KMS-11 (cell line): ENCODE data around the gene IQUB.

Experiments used
- H2AFZ ChIP-seq: fragments of 200-600 bp; sonication (generic); 2 replicates; pipeline ENCODE4 v1.6.1; 2016; ENCODE audit warnings: antibody characterized with exemption, mixed run types, low read depth
- H3K27ac ChIP-seq: fragments of 200-600 bp; sonication (generic); 2 replicates; pipeline ENCODE4 v1.6.1; 2016; ENCODE audit warnings: mild to moderate bottlenecking, mixed run types
- H3K27me3 ChIP-seq: fragments of 200-600 bp; sonication (generic); 2 replicates; pipeline ENCODE4 v1.6.1; 2017; ENCODE audit warnings: mild to moderate bottlenecking, low read depth, mixed run types, moderate library complexity; ENCODE audit not compliant: insufficient read depth
- H3K36me3 ChIP-seq: fragments of 200-600 bp; sonication (generic); 2 replicates; pipeline ENCODE4 v1.6.1; 2017; ENCODE audit warnings: mild to moderate bottlenecking, mixed run types; ENCODE audit not compliant: insufficient read depth
- H3K4me1 ChIP-seq: fragments of 200-600 bp; sonication (generic); 2 replicates; pipeline ENCODE4 v1.6.1; 2016; ENCODE audit warnings: mild to moderate bottlenecking, low read depth, mixed run types; ENCODE audit not compliant: poor library complexity, severe bottlenecking
- H3K4me2 ChIP-seq: fragments of 200-600 bp; sonication (generic); 2 replicates; pipeline ENCODE4 v1.7.0; 2016; ENCODE audit warnings: mild to moderate bottlenecking, mixed run types
- H3K4me3 ChIP-seq: fragments of 200-600 bp; sonication (generic); IDR thresholded peaks from 2 replicates; pipeline ENCODE4 v1.6.1; 2017; ENCODE audit warnings: low read depth, low read length, mixed read lengths; ENCODE audit not compliant: insufficient read depth
- H3K79me2 ChIP-seq: fragments of 200-600 bp; sonication (generic); 2 replicates; pipeline ENCODE4 v1.6.1; 2016; ENCODE audit warnings: low read depth, mixed run types; ENCODE audit not compliant: insufficient read depth
- H3K9ac ChIP-seq: fragments of 200-600 bp; sonication (generic); 2 replicates; pipeline ENCODE4 v1.6.1; 2016; ENCODE audit warnings: mild to moderate bottlenecking, mixed run types
- H4K20me1 ChIP-seq: fragments of 200-600 bp; sonication (generic); 2 replicates; pipeline ENCODE4 v1.6.1; 2016; ENCODE audit warnings: mild to moderate bottlenecking, mixed run types; ENCODE audit not compliant: insufficient read depth
- TF ChIP-seq, protein P1 (sequence below): fragments of 200-600 bp; sonication (generic); conservative IDR thresholded peaks from 2 replicates; pipeline ENCODE4 v1.6.1; 2017; ENCODE audit warnings: low read depth, mild to moderate bottlenecking, antibody characterized with exemption, low read length, moderate library complexity, mixed read lengths

IQUB gene

DNA sequence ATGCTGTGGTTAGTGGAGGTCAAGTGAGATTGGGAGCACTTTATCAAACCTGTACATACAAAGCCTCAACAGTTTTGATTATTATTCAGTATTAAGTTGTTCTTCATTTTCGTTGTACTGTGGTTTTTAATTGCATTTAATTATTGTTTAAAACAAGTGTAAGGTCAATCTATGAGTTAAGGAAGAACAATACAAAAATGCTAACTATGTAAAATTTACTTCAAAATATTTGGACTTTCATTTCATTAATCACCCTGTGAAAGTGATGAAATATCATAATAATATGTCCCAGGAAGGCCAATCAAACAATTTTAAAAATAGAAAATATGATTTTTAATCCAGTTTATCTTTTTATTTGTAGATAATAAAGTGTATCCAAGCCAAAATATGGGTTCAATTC lies 36.8 kb upstream of the IQUB start:
- Histone ChIP-seq H3K27me3 (no peaks in the 10 kb centered on the region), H3K4me3 (no peak overlapping the region), H3K4me1 (no peaks in the 10 kb centered on the region), H3K79me2 (no peaks in the 10 kb centered on the region), H2AFZ (no peak overlapping the region), H3K36me3 (no peaks in the 10 kb centered on the region), H3K27ac (no peak overlapping the region), H3K9ac (no peak overlapping the region), H4K20me1 (no peaks in the 10 kb centered on the region), H3K4me2 (no peak overlapping the region)
- TF ChIP-seq, protein P1, sequence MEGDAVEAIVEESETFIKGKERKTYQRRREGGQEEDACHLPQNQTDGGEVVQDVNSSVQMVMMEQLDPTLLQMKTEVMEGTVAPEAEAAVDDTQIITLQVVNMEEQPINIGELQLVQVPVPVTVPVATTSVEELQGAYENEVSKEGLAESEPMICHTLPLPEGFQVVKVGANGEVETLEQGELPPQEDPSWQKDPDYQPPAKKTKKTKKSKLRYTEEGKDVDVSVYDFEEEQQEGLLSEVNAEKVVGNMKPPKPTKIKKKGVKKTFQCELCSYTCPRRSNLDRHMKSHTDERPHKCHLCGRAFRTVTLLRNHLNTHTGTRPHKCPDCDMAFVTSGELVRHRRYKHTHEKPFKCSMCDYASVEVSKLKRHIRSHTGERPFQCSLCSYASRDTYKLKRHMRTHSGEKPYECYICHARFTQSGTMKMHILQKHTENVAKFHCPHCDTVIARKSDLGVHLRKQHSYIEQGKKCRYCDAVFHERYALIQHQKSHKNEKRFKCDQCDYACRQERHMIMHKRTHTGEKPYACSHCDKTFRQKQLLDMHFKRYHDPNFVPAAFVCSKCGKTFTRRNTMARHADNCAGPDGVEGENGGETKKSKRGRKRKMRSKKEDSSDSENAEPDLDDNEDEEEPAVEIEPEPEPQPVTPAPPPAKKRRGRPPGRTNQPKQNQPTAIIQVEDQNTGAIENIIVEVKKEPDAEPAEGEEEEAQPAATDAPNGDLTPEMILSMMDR: no peak

DNA sequence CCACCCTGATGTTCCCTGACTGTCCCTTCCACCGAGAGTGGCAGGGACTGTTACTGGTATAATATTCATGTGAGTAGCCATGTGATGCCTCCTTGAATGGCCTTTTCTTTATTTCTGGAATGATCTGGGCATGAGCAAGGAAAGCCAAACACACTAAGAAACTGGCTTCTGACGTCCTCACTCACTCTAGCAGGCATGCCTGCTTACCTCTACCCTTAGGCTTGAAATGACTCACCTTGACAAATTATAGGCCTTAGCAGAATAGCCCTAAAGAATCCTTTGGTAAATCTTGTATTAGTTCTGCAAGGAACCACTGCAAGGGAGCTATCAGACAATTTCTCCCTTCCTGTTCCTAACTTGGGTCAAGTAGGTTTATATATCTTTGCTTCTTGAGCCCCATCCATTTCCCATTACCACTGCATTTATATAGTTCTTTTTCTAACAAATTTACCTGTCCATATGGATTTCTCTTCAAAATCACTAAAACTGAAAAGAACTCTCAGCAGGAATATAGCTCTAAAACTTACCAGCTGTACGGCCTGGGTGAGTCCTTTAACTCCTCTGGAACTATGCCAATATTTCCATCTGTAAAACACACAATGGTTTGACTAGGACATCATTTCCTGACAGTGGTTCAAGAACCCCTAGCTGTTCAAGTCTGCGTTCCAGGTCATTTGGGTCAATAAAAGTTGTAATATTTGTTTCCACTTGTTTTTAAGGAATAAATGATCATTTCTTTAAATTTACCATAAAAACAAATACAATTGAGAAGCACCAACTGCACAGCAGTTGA lies 36.2 kb upstream of the IQUB start:
- H3K9ac ChIP-seq: no peak overlapping the region
- H3K4me3 ChIP-seq: no peak overlapping the region
- no peaks in the 10 kb centered on the region for H3K4me1 ChIP-seq
- H3K4me2 ChIP-seq: no peak overlapping the region
- no peaks in the 10 kb centered on the region for H3K36me3 ChIP-seq
- H2AFZ ChIP-seq: no peak overlapping the region
- no peaks in the 10 kb centered on the region for H4K20me1 ChIP-seq
- no peaks in the 10 kb centered on the region for H3K79me2 ChIP-seq
- no peak overlapping the region for H3K27ac ChIP-seq
- TF ChIP-seq, protein P1: no peak
- H3K27me3 ChIP-seq: no peaks in the 10 kb centered on the region

DNA sequence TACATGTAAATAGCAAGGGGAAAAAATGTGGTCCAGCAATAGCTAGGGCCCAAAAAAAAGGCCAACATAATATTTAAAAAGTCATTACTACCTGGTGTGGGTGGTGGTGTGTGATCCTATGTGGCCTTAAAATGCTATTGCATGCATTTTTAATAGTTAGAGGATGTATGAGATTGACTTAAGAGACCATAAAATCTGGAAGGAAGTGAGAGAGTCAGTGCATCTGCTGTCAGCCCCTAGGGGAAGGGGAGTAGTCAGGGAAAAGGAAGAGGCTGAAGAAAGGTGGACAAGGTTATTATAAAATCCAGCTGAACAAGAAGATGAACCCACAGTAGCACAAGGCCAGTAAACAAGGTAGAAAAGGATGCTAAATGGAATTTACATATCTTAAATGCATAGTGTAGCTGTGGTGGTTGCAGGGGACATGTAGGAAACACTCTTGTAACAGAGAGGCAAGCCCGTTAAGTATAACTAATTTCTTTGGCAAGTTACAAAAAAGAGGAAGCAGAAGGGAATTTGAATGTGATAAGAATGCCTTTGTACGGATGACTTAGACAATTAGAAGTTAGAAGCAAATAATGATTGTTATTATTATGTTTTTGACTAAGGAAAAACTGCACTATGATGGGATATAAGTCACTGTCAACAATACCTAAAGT lies 35.1 kb upstream of the IQUB start:
- no peak overlapping the region for H3K9ac ChIP-seq
- no peak overlapping the region for H3K4me2 ChIP-seq
- H4K20me1 ChIP-seq: no peaks in the 10 kb centered on the region
- H3K36me3 ChIP-seq: no peaks in the 10 kb centered on the region
- no peak overlapping the region for H3K27ac ChIP-seq
- H2AFZ ChIP-seq: no peak overlapping the region
- TF ChIP-seq, protein P1: no peak
- H3K27me3 ChIP-seq: no peaks in the 10 kb centered on the region
- no peak overlapping the region for H3K4me3 ChIP-seq
- no peaks in the 10 kb centered on the region for H3K79me2 ChIP-seq
- H3K4me1 ChIP-seq: no peaks in the 10 kb centered on the region

DNA sequence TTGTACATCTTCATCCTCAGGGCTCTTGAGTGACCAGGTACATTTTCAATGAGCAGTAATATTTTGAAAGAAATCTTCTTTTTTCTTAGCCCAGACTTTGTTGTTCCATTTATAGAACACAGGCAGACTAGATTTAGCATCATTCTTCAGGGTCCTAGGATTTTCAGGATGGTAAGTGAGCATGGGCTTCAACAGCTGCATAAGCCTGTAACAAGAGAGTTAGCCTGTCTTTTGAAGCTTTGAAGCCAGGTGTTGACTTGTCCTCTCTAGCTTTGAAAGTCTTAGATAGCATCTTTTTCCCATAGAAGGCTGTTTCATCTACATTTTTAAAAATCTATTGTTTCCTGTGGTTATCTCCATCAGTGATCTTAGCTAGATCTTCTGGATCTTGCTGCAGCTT lies 27.7 kb upstream of the IQUB start:
- no peaks in the 10 kb centered on the region for H3K36me3 ChIP-seq
- no peak overlapping the region for H3K9ac ChIP-seq
- H3K79me2 ChIP-seq: peaks cover 4% of the 10 kb centered on the region; the same call in 1 of the 2 replicates
- no peak overlapping the region for H3K4me3 ChIP-seq
- H3K4me1 ChIP-seq: peaks cover 6% of the 10 kb centered on the region
- no peak overlapping the region for H2AFZ ChIP-seq
- no peaks in the 10 kb centered on the region for H4K20me1 ChIP-seq
- H3K27ac ChIP-seq: no peak overlapping the region
- H3K4me2 ChIP-seq: no peak overlapping the region
- H3K27me3 ChIP-seq: no peaks in the 10 kb centered on the region
- TF ChIP-seq, protein P1: no peak
